DOHH2 (cell line): ENCODE measurements around the gene MGAT3.

Source experiments
- CTCF ChIP-seq: fragments of 200-600 bp; sonication (generic); IDR thresholded peaks from one replicate; pipeline ENCODE4 v1.5.1; 2014; ENCODE audit warnings: antibody characterized with exemption, mild to moderate bottlenecking, low read depth, low read length; ENCODE audit not compliant: poor library complexity, severe bottlenecking
- EZH2phosphoT487 ChIP-seq: fragments of 200-600 bp; sonication (generic); IDR thresholded peaks from 2 replicates; pipeline ENCODE4 v1.6.1; 2017; ENCODE audit warnings: borderline replicate concordance, mild to moderate bottlenecking, antibody characterized with exemption, low read length, moderate library complexity, mixed read lengths

- TF ChIP-seq CTCF (no peak), EZH2phosphoT487 (no peak)
These were observed 23.7 kb downstream of the MGAT3 start for GRCh38 chr22:39480557-39480956.
